H1 (cell line): Measurements from ENCODE around the gene HOXB3. TPM values are rescaled to one million over a fixed set of nuclear protein-coding genes. Genes with fewer than 3 reads are reported as not detected.

Source experiments
- CTCF ChIA-PET: fragments of 300-600 bp; sonication (Branson Sonifier 250); formaldehyde crosslinking; loops from one replicate; lab custom pipeline; 2021; ENCODE audit not compliant: partially characterized antibody; lab: Charles Lee
- POLR2A ChIA-PET: fragments of 300-600 bp; sonication (Branson Sonifier 250); formaldehyde crosslinking; loops from one replicate; lab custom pipeline; 2021; ENCODE audit warnings: inconsistent platforms; ENCODE audit not compliant: partially characterized antibody; lab: Charles Lee
- DNase-seq, 2 experiments: peaks; one replicate each; pipeline versions ENCODE4 v3.0.0 to v3.0.0-alpha.2; 2010 to 2022; ENCODE audit warnings: low spot score in 2 of 2, low read depth in 1 of 2, mixed read lengths in 1 of 2
- FAIRE-seq: peaks from 2 replicates; lab custom pipeline; 2011; peaks lifted over from hg19 to GRCh38; lab: Jason Lieb, UNC
- H2AFZ ChIP-seq: 2 replicates; pipeline ENCODE4 v1.8.1; 2012; ENCODE audit warnings: low read length, inconsistent platforms
- H2AK5ac ChIP-seq: 2 replicates; pipeline ENCODE4 v1.6.1; 2013; ENCODE audit warnings: low read depth, low read length
- H2BK120ac ChIP-seq: replicated peaks from 2 replicates; pipeline ENCODE3; 2013; ENCODE audit warnings: low read depth, low read length, inconsistent platforms
- H2BK12ac ChIP-seq: 2 replicates; pipeline ENCODE4 v1.6.1; 2013; ENCODE audit warnings: low read depth, low read length
- H2BK15ac ChIP-seq: 2 replicates; pipeline ENCODE4 v1.6.1; 2013; ENCODE audit warnings: low read length
- H2BK20ac ChIP-seq: 2 replicates; pipeline ENCODE4 v1.6.1; 2013; ENCODE audit warnings: low read length
- H2BK5ac ChIP-seq: 2 replicates; pipeline ENCODE4 v1.6.1; 2013; ENCODE audit warnings: low read depth, low read length
- H3K14ac ChIP-seq: 2 replicates; pipeline ENCODE4 v1.6.1; 2013; ENCODE audit warnings: inconsistent platforms; ENCODE audit not compliant: insufficient read length
- H3K18ac ChIP-seq: 2 replicates; pipeline ENCODE4 v1.6.1; 2013; ENCODE audit warnings: low read length; ENCODE audit errors: extremely low read depth
- H3K23ac ChIP-seq: 2 replicates; pipeline ENCODE4 v1.6.1; 2013; ENCODE audit warnings: inconsistent platforms; ENCODE audit not compliant: insufficient read length
- H3K23me2 ChIP-seq: 2 replicates; pipeline ENCODE4 v1.6.1; 2013; ENCODE audit warnings: low read depth, low read length
- H3K27ac ChIP-seq: 2 replicates; pipeline ENCODE4 v1.6.1; 2011; ENCODE audit warnings: low read depth, low read length, inconsistent platforms
- H3K27me3 ChIP-seq, 4 experiments: replicated peaks in 1 of 4; 1 replicate in 1 of 4; 2 replicates in 3 of 4; pipeline versions ENCODE4 v1.6.1 to v1.8.1; 2011 to 2013; ENCODE audit warnings: low read length in 3 of 4, mild to moderate bottlenecking in 3 of 4, inconsistent platforms in 2 of 4, mixed read lengths in 2 of 4, moderate library complexity in 1 of 4; ENCODE audit not compliant: control insufficient read depth in 3 of 4, insufficient read depth in 3 of 4; ENCODE audit errors: extremely low read depth in 1 of 4
- H3K36me3 ChIP-seq, 4 experiments: 2 replicates each; pipeline versions ENCODE4 v1.6.1 to v1.8.1; 2011 to 2013; ENCODE audit warnings: mild to moderate bottlenecking in 4 of 4, low read length in 3 of 4, moderate library complexity in 2 of 4, control low read depth in 1 of 4, inconsistent platforms in 1 of 4; ENCODE audit not compliant: insufficient read depth in 4 of 4, control insufficient read depth in 2 of 4
- H3K4ac ChIP-seq: replicated peaks from 2 replicates; pipeline ENCODE3; 2013; ENCODE audit warnings: low read length, low read depth, mixed read lengths, inconsistent platforms; ENCODE audit not compliant: insufficient read length
- H3K4me1 ChIP-seq, 4 experiments: replicated peaks in 1 of 4; 1 replicate in 1 of 4; 2 replicates in 3 of 4; pipeline versions ENCODE4 v1.6.1 to v1.8.1; 2011 to 2013; ENCODE audit warnings: low read length in 3 of 4, inconsistent platforms in 2 of 4, mixed read lengths in 1 of 4; ENCODE audit not compliant: insufficient read depth in 4 of 4, control insufficient read depth in 3 of 4
- H3K4me2 ChIP-seq, 2 experiments: 2 replicates each; pipeline versions ENCODE4 v1.6.1 to v1.8.1; 2011 to 2013; ENCODE audit warnings: low read depth in 2 of 2, low read length in 2 of 2, control low read depth in 1 of 2, inconsistent platforms in 1 of 2, mild to moderate bottlenecking in 1 of 2; ENCODE audit not compliant: insufficient read depth in 1 of 2
- H3K4me3 ChIP-seq, 4 experiments: fragments of 200-600, 300-600 bp in 1 of 4; sonication (generic), shearing (Covaris generic), sonication (Bioruptor Twin) in 1 of 4; 2 replicates each; pipeline versions ENCODE4 v1.5.1 to v1.8.1; 2011 to 2016; ENCODE audit warnings: low read length in 4 of 4, low read depth in 3 of 4, control low read depth in 2 of 4, inconsistent platforms in 2 of 4, mild to moderate bottlenecking in 2 of 4, mixed read lengths in 1 of 4, moderate library complexity in 1 of 4; ENCODE audit not compliant: insufficient read depth in 2 of 4; ENCODE audit errors: extremely low read depth in 1 of 4
- H3K56ac ChIP-seq: replicated peaks from 2 replicates; pipeline ENCODE3; 2013; ENCODE audit warnings: low read depth, mild to moderate bottlenecking, mixed read lengths, low read length, inconsistent platforms; ENCODE audit not compliant: insufficient read length
- H3K79me1 ChIP-seq: 2 replicates; pipeline ENCODE4 v1.6.1; 2013; ENCODE audit warnings: low read depth, low read length, control low read depth
- H3K79me2 ChIP-seq, 2 experiments: 2 replicates each; pipeline versions ENCODE4 v1.6.1 to v1.8.1; 2012 to 2013; ENCODE audit warnings: low read length in 2 of 2, mild to moderate bottlenecking in 2 of 2, inconsistent platforms in 1 of 2; ENCODE audit not compliant: insufficient read depth in 2 of 2, control insufficient read depth in 1 of 2
- H3K9ac ChIP-seq, 4 experiments: replicated peaks in 1 of 4; 1 replicate in 1 of 4; 2 replicates in 3 of 4; pipeline versions ENCODE4 v1.6.1 to v1.8.1; 2011 to 2013; ENCODE audit warnings: low read depth in 3 of 4, low read length in 3 of 4, control low read depth in 2 of 4, mild to moderate bottlenecking in 2 of 4, moderate library complexity in 2 of 4, inconsistent platforms in 1 of 4; ENCODE audit errors: extremely low read depth in 1 of 4
- H3K9me3 ChIP-seq, 2 experiments: 2 replicates each; pipeline versions ENCODE4 v1.6.1 to v1.8.1; 2012 to 2013; ENCODE audit warnings: mild to moderate bottlenecking in 2 of 2, moderate library complexity in 2 of 2, control low read depth in 1 of 2, inconsistent platforms in 1 of 2, low read depth in 1 of 2, low read length in 1 of 2, mixed read lengths in 1 of 2; ENCODE audit not compliant: insufficient read depth in 2 of 2
- H4K20me1 ChIP-seq, 2 experiments: replicated peaks in 1 of 2; 2 replicates each; pipeline versions ENCODE3 to v1.8.1; 2011 to 2013; ENCODE audit warnings: inconsistent platforms in 2 of 2, low read length in 2 of 2, mild to moderate bottlenecking in 1 of 2; ENCODE audit not compliant: insufficient read depth in 2 of 2, control insufficient read depth in 1 of 2
- H4K5ac ChIP-seq: 2 replicates; pipeline ENCODE4 v1.6.1; 2013; ENCODE audit warnings: low read length, low read depth, mixed read lengths, inconsistent platforms; ENCODE audit not compliant: insufficient read length
- H4K8ac ChIP-seq: 2 replicates; pipeline ENCODE4 v1.8.0; 2013; ENCODE audit warnings: mild to moderate bottlenecking, moderate library complexity, low read length, inconsistent platforms; ENCODE audit not compliant: insufficient read depth; ENCODE audit errors: extremely low read depth
- H4K91ac ChIP-seq: replicated peaks from 2 replicates; pipeline ENCODE3; 2013; ENCODE audit warnings: low read length, mixed read lengths, inconsistent platforms; ENCODE audit not compliant: insufficient read length
- CTBP2 ChIP-seq: IDR thresholded peaks from 2 replicates; pipeline ENCODE4 v1.7.0; 2011; ENCODE audit warnings: borderline replicate concordance, mild to moderate bottlenecking, moderate library complexity, mixed read lengths, low read length; ENCODE audit not compliant: insufficient read depth, insufficient read length
- JUN ChIP-seq: IDR thresholded peaks from 2 replicates; pipeline ENCODE4 v1.6.1; 2011; ENCODE audit warnings: low read depth, mild to moderate bottlenecking, improper control_type of control experiment, low read length
- MAFK ChIP-seq: IDR thresholded peaks from 2 replicates; pipeline ENCODE4 v1.6.1; 2012; ENCODE audit warnings: low read depth, mild to moderate bottlenecking, improper control_type of control experiment, low read length
- RFX5 ChIP-seq: IDR thresholded peaks from 2 replicates; pipeline ENCODE4 v1.6.1; 2011; ENCODE audit warnings: low read depth, low read length, improper control_type of control experiment, borderline replicate concordance
- RNF2 ChIP-seq: fragments of 200-900, 300-1000 bp; sonication (generic); IDR thresholded peaks from 2 replicates; pipeline ENCODE4 v1.7.1; 2016; ENCODE audit warnings: borderline replicate concordance, low read depth, mild to moderate bottlenecking, antibody characterized with exemption, low read length; ENCODE audit not compliant: poor library complexity, severe bottlenecking; ENCODE audit errors: missing control alignments
- WGBS, 2 experiments: shearing (Covaris generic) in 1 of 2; methylation state at CpG; one replicate each; pipeline versions ENCODE4 v1.1.6 to v1.1.7; 2013 to 2015; ENCODE audit warnings: low lambda C conversion rate in 2 of 2, mixed read lengths in 2 of 2, inconsistent platforms in 1 of 2, low coverage in 1 of 2, missing lambda C conversion rate in 1 of 2; ENCODE audit not compliant: insufficient replicate concordance in 2 of 2, insufficient coverage in 1 of 2, insufficient read length in 1 of 2; ENCODE audit errors: extremely low coverage in 1 of 2, missing lambda C conversion rate in 1 of 2; 5-methylcytosine and 5-hydroxymethylcytosine counted together
- polyA plus RNA-seq, 7 experiments: library from polyadenylated mRNA; depleted of rRNA in 3 of 7; stranded (reverse) in 5 of 7; unstranded in 2 of 7; fragments of >200 nt in 5 of 7; fragments of 200-250 nt in 2 of 7; gene quantifications; 1 replicate in 5 of 7; 2 replicates in 1 of 7; 4 replicates in 1 of 7; pipeline versions ENCODE4 v1.2.1 to v1.2.3, GENCODE V29; 2011 to 2013; ENCODE audit warnings: missing spikeins in 2 of 7, mixed read lengths in 2 of 7
- total RNA-seq: library from RNA; stranded (reverse); fragmentation: NEBNext Ultra II Directional; extraction: Animal tissue kit (Norgen Biotek cat#: 25700); gene quantifications from 2 replicates; pipeline ENCODE4 v1.2.1, GENCODE V29; 2021

The HOXB3 gene
- total and polyA plus RNA-seq, 2 of the 8 experiments (the other 6 are each of a cell fraction or from before 2014, with no cell fraction given): not detected

- peak overlapping the region; percentile 65 to 91 for H3K4me2 ChIP-seq
- 24% methylated on average over 12 of the region's 12 CpGs; no CpG with 5 or more reads in 1 of the 2 experiments for WGBS, 2 experiments
- H2BK5ac ChIP-seq: peak overlapping the region; percentile 15; the same call in 1 of the 2 replicates
- H3K27ac ChIP-seq: no peak overlapping the region
- ChIA-PET POLR2A (interaction anchor here (0.9 kb wide), 1 partner anchor 19 kb away, joined by 3 read pairs; no protein-coding TSS in a partner anchor), CTCF (interaction anchor here (0.9 to 3.4 kb wide), 8 partner anchors 8 to 54 kb away, joined by 3 to 14 read pairs (median 6); no protein-coding TSS in a partner anchor)
- H4K20me1 ChIP-seq: peaks cover 5 to 6% of the 10 kb centered on the region in 2 experiments
- no peak overlapping the region for H3K4ac ChIP-seq
- no peak overlapping the region for H4K8ac ChIP-seq
- H3K79me1 ChIP-seq: no peaks in the 10 kb centered on the region
- no peak overlapping the region for H3K14ac ChIP-seq
- no peak overlapping the region for H2BK120ac ChIP-seq
- no peak overlapping the region for H2BK15ac ChIP-seq
- no peaks in the 10 kb centered on the region for H3K9me3 ChIP-seq
- peak overlapping the region; percentile 60; the same call in 1 of the 2 replicates for H2BK12ac ChIP-seq
- no peak overlapping the region for H2BK20ac ChIP-seq
- H4K91ac ChIP-seq: no peak overlapping the region
- no peaks in the 10 kb centered on the region; the same call in 1 of the 2 replicates for H3K23me2 ChIP-seq
- H3K18ac ChIP-seq: no peak overlapping the region
- FAIRE-seq: no peak
- H3K56ac ChIP-seq: no peak overlapping the region
- H3K9ac ChIP-seq: no peak overlapping the region
- H3K23ac ChIP-seq: no peak overlapping the region
- no peak overlapping the region for H4K5ac ChIP-seq
- DNase-seq: no peak
- H3K79me2 ChIP-seq: no peaks in the 10 kb centered on the region
- H3K4me1 ChIP-seq: peaks cover 0 to 11% (median 8%) of the 10 kb centered on the region in 4 experiments; a peak in 6 of 7 replicates
- H2AFZ ChIP-seq: no peak overlapping the region
- H3K4me3 ChIP-seq: peak overlapping the region; percentile 7 to 56 (median 32); a peak in 6 of 8 replicates
- peaks cover 0 to 3% (median 0%) of the 10 kb centered on the region in 4 experiments; a peak in 1 of 8 replicates for H3K36me3 ChIP-seq
- no peak overlapping the region for H2AK5ac ChIP-seq
- peaks cover 62 to 81% (median 74%) of the 10 kb centered on the region in 4 experiments for H3K27me3 ChIP-seq
- no peak for TF ChIP-seq RFX5
- TF ChIP-seq RNF2: no peak
- TF ChIP-seq CTBP2: no peak
- no peak for TF ChIP-seq JUN
- TF ChIP-seq MAFK: no peak
Measured at GRCh38 chr17:48541036-48541576, 48.9 kb downstream of the HOXB3 start.
